Measurements from ENCODE around the gene CABLES2. TPM values are rescaled to one million over a fixed set of nuclear protein-coding genes. Genes with fewer than 3 reads are reported as not detected.
"Not testable (repeated sequence)": the region's sequence is repeated elsewhere in the genome, so short reads cannot be mapped to it uniquely, and the experiment has no call there.

The CABLES2 gene
- total and polyA plus RNA-seq, 2 experiments from 2014 or later: 0.66 to 7.3 TPM

- Histone ChIP-seq H3K36me3 (ENCODE audit: low read depth) (no peaks in the 10 kb centered on the region), H3K4me2 (ENCODE audit: unreplicated experiment) (no peak overlapping the region), H2AFZ (no peak overlapping the region), H4K20me1 (ENCODE audit: insufficient read depth) (no peaks in the 10 kb centered on the region), H3K9ac (no peak overlapping the region), H3K27ac (no peak overlapping the region), H3K9me3 (ENCODE audit: low read depth) (no peaks in the 10 kb centered on the region), H3K4me3 (no peak overlapping the region), H3K4me1 (ENCODE audit: insufficient read depth) (no peaks in the 10 kb centered on the region), H3K9me2 (ENCODE audit: insufficient read depth) (no peaks in the 10 kb centered on the region), H3K27me3 (replicated peaks; ENCODE audit: insufficient read depth) (peaks cover 20% of the 10 kb centered on the region), H3K79me2 (ENCODE audit: insufficient read depth) (no peaks in the 10 kb centered on the region), H3F3A (ENCODE audit: insufficient read depth) (no peaks in the 10 kb centered on the region)
- DNase-seq: no peak
- in situ Hi-C loops (cut with MboI): no loop called here
- 11 to 12% methylated on average over 26 to 28 of the region's 31 CpGs for WGBS, 2 experiments (ENCODE audit: low coverage in 1 of 2, low lambda C conversion rate in 2 of 2, missing lambda C conversion rate in 2 of 2)
- no peak for TF ChIP-seq EZH2 (IDR thresholded peaks at IDR 0.05; ENCODE audit: insufficient read depth, poor library complexity, severe bottlenecking)
- TF ChIP-seq EZH2phosphoT487 (IDR thresholded peaks at IDR 0.05; ENCODE audit: insufficient read depth, low read depth): no peak
These were observed 21.6 kb upstream of the CABLES2 start for GRCh38 chr20:62428396-62429295.

DNA sequence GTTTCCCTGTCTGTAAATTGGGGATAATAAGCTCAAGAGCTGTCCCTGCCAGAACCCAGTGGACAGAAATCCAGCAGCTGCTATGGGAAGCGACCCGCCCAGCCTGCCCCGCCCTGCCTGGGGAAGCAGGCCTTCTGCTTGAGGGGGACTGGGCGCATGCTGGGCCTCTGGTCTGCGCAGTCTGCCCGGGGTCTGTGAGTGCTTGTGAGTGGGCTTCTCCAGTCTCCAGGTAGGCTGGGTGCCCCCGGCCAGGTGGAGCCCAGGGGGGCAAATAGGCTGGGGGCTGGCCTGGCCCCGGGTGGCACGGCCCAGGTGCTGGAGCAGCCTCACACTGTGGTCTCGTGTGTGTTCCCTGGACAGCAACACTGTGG lies 20.9 kb upstream of the CABLES2 start:
- no peaks in the 10 kb centered on the region for H3K79me2 ChIP-seq (ENCODE audit: insufficient read depth)
- no peaks in the 10 kb centered on the region for H3K9me3 ChIP-seq (ENCODE audit: low read depth)
- no peaks in the 10 kb centered on the region for H4K20me1 ChIP-seq (ENCODE audit: insufficient read depth)
- H3F3A ChIP-seq (ENCODE audit: insufficient read depth): no peaks in the 10 kb centered on the region
- no peak for TF ChIP-seq EZH2 (IDR thresholded peaks at IDR 0.05; ENCODE audit: insufficient read depth, poor library complexity, severe bottlenecking)
- TF ChIP-seq EZH2phosphoT487 (IDR thresholded peaks at IDR 0.05; ENCODE audit: insufficient read depth, low read depth): no peak
- no peak overlapping the region for H3K4me2 ChIP-seq (ENCODE audit: unreplicated experiment)
- peaks cover 14% of the 10 kb centered on the region for H3K27me3 ChIP-seq (replicated peaks; ENCODE audit: insufficient read depth)
- no peak for DNase-seq
- no peak overlapping the region for H3K9ac ChIP-seq
- no peaks in the 10 kb centered on the region for H3K4me1 ChIP-seq (ENCODE audit: insufficient read depth)
- no peak overlapping the region for H3K27ac ChIP-seq
- no peak overlapping the region for H3K4me3 ChIP-seq
- H2AFZ ChIP-seq: no peak overlapping the region
- no peaks in the 10 kb centered on the region for H3K9me2 ChIP-seq (ENCODE audit: insufficient read depth)
- in situ Hi-C loops (cut with MboI): no loop called here
- H3K36me3 ChIP-seq (ENCODE audit: low read depth): no peaks in the 10 kb centered on the region
- 26 to 40% methylated on average over 6 to 8 of the region's 10 CpGs for WGBS, 2 experiments (ENCODE audit: low coverage in 1 of 2, low lambda C conversion rate in 2 of 2, missing lambda C conversion rate in 2 of 2)

DNA sequence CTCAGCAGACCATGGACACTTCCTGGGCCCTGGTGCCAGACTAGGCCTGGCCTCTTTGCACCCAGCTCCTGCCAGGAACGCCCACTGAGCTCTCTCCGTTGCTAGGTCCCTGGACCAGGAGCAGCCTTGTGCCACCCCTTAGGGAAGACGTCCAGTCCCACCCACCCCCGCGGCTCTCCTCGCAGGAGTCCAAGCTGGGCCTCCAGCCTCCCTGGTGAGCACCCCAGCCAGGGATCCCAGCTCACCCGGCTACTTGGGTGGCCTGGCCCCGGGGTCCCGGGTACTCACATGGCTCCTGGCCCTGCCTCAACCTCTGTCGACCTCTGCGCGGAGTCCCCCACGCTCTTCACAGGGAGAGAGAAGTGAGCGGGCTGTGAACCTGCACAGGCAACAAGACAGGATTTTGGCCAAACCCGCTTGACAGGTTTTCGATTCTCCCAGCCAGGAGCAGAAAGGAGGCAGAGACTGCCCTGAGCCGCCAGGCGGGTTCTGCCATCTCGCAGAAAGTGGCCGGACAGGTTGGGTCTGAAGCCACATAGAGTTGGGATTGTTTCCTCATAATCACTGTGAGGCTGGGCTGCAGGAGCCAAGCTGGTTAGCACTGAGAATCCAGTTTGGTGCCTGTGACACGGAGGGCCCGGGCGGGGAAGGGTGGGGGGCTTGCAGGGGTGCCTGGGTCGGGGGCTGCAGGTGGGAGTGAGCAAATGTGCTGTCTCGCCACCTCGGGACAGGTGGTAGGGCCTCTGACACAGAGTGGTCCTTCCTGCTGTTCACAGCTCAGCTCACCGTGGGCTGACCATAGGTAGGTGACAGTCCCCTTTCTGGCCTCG lies 20.3 kb upstream of the CABLES2 start, which contains the start of gene RBBP8NL:
Gene RBBP8NL (minus strand): TSS at position 368 of the 830 bp plus-strand sequence. CDS start 7,892 bp downstream, outside the sequence.
- no peak within 1 kb of the TSS for H3K27ac ChIP-seq
- H3K4me2 ChIP-seq (ENCODE audit: unreplicated experiment): no peak within 1 kb of the TSS
- H3K9me3 ChIP-seq (ENCODE audit: low read depth): no peaks in the 10 kb centered on the region
- no peaks in the 10 kb centered on the region for H3F3A ChIP-seq (ENCODE audit: insufficient read depth)
- H3K27me3 ChIP-seq (replicated peaks; ENCODE audit: insufficient read depth): peaks cover 12% of the 10 kb centered on the region
- in situ Hi-C loops (cut with MboI): no loop called here
- DNase-seq: no peak
- no peaks in the 10 kb centered on the region for H3K9me2 ChIP-seq (ENCODE audit: insufficient read depth)
- WGBS, 2 experiments (ENCODE audit: low coverage in 1 of 2, low lambda C conversion rate in 2 of 2, missing lambda C conversion rate in 2 of 2): 52 to 56% methylated on average over 17 to 26 of the region's 28 CpGs
- no peak for TF ChIP-seq EZH2 (IDR thresholded peaks at IDR 0.05; ENCODE audit: insufficient read depth, poor library complexity, severe bottlenecking)
- TF ChIP-seq EZH2phosphoT487 (IDR thresholded peaks at IDR 0.05; ENCODE audit: insufficient read depth, low read depth): no peak
- no peaks in the 10 kb centered on the region for H4K20me1 ChIP-seq (ENCODE audit: insufficient read depth)
- no peak within 1 kb of the TSS for H2AFZ ChIP-seq
- H3K4me3 ChIP-seq: no peak within 1 kb of the TSS
- H3K9ac ChIP-seq: no peak within 1 kb of the TSS
- no peaks in the 10 kb centered on the region for H3K4me1 ChIP-seq (ENCODE audit: insufficient read depth)
- H3K36me3 ChIP-seq (ENCODE audit: low read depth): no peaks in the 10 kb centered on the region
- no peaks in the 10 kb centered on the region for H3K79me2 ChIP-seq (ENCODE audit: insufficient read depth)

DNA sequence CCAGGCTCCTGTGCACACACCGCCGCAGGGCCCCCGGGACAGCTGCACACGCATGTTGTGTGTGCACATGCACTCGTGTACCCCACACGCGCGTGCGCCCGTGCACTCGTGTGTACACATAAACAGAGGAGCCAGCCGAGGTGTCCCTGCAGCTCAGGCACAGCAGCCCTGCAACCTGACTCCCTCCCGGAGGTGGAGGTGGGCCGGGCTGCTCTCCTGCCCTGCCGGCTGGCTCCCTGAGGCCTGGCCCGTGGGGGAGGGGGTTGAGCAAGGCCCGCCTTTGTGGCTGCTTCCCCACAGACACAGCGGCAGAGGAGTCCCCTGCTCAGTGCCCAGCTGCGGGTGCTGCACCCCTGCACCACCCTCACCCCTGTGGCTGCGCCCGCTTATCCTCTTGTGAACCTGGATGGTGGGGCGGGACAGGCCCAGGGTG lies 19.6 kb upstream of the CABLES2 start:
- no peak overlapping the region for H3K4me3 ChIP-seq
- peaks cover 8% of the 10 kb centered on the region for H3K27me3 ChIP-seq (replicated peaks; ENCODE audit: insufficient read depth)
- 45 to 53% methylated on average over 18 to 21 of the region's 22 CpGs for WGBS, 2 experiments (ENCODE audit: low coverage in 1 of 2, low lambda C conversion rate in 2 of 2, missing lambda C conversion rate in 2 of 2)
- H3K9me3 ChIP-seq (ENCODE audit: low read depth): no peaks in the 10 kb centered on the region
- in situ Hi-C loops (cut with MboI): no loop called here
- no peak overlapping the region for H2AFZ ChIP-seq
- no peaks in the 10 kb centered on the region for H3K4me1 ChIP-seq (ENCODE audit: insufficient read depth)
- TF ChIP-seq EZH2 (IDR thresholded peaks at IDR 0.05; ENCODE audit: insufficient read depth, poor library complexity, severe bottlenecking) (no peak), EZH2phosphoT487 (IDR thresholded peaks at IDR 0.05; ENCODE audit: insufficient read depth, low read depth) (no peak)
- no peak for DNase-seq
- no peaks in the 10 kb centered on the region for H3K36me3 ChIP-seq (ENCODE audit: low read depth)
- no peak overlapping the region for H3K4me2 ChIP-seq (ENCODE audit: unreplicated experiment)
- no peak overlapping the region for H3K9ac ChIP-seq
- H3K9me2 ChIP-seq (ENCODE audit: insufficient read depth): no peaks in the 10 kb centered on the region
- no peaks in the 10 kb centered on the region for H3K79me2 ChIP-seq (ENCODE audit: insufficient read depth)
- no peaks in the 10 kb centered on the region for H4K20me1 ChIP-seq (ENCODE audit: insufficient read depth)
- H3F3A ChIP-seq (ENCODE audit: insufficient read depth): no peaks in the 10 kb centered on the region
- no peak overlapping the region for H3K27ac ChIP-seq

DNA sequence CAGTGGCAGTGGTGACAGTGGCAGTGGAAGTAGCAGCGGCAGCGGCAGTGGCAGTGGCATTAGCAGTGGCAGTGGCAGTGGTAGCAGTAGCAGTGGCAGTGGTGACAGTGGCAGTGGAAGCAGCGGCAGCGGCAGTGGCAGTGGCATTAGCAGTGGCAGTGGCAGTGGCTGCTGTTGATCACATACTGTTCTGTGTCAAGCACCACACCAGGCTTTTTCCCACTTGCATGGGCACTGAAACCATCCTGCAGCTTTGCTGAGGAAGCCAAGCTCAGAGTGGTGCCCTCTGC lies 18.9 kb upstream of the CABLES2 start:
- H3K9me3 ChIP-seq (ENCODE audit: low read depth); H3K9me2 ChIP-seq (ENCODE audit: insufficient read depth); H2AFZ ChIP-seq; H3K4me2 ChIP-seq (ENCODE audit: unreplicated experiment); H3K36me3 ChIP-seq (ENCODE audit: low read depth); H3F3A ChIP-seq (ENCODE audit: insufficient read depth); H4K20me1 ChIP-seq (ENCODE audit: insufficient read depth); H3K27me3 ChIP-seq (replicated peaks; ENCODE audit: insufficient read depth); DNase-seq; H3K4me1 ChIP-seq (ENCODE audit: insufficient read depth); H3K9ac ChIP-seq; H3K4me3 ChIP-seq; H3K79me2 ChIP-seq (ENCODE audit: insufficient read depth); H3K27ac ChIP-seq; in situ Hi-C loops (cut with MboI): not testable (repeated sequence)
- 84 to 89% methylated on average over 3 to 4 of the region's 4 CpGs for WGBS, 2 experiments (ENCODE audit: low coverage in 1 of 2, low lambda C conversion rate in 2 of 2, missing lambda C conversion rate in 2 of 2)

Measured in GM23248 (cell line).